SK-N-SH treated with all-trans-retinoic acid at 6 μM for 48 hours (cell line): ENCODE results near the gene MACROD1.

Source experiments
- ARNTL ChIP-seq: fragments of 450-650 bp; formaldehyde crosslinking; IDR thresholded peaks from 2 replicates; pipeline ENCODE4 v1.5.0; 2020; ENCODE audit warnings: low read depth, mild to moderate bottlenecking, moderate library complexity, borderline replicate concordance
- BACH2 ChIP-seq: fragments of 250-450 bp; sonication (Bioruptor Pico); IDR thresholded peaks from 2 replicates; pipeline ENCODE4 v1.9.0; 2021; ENCODE audit warnings: mild to moderate bottlenecking, borderline replicate concordance
- GLIS3 ChIP-seq: fragments of 250-450 bp; sonication (Bioruptor Pico); IDR thresholded peaks from 2 replicates; pipeline ENCODE4 v1.5.0; 2020; ENCODE audit warnings: mild to moderate bottlenecking, moderate library complexity
- OSR1 ChIP-seq: fragments of 250-450 bp; sonication (Bioruptor Pico); IDR thresholded peaks from 2 replicates; pipeline ENCODE4 v1.8.0; 2022; ENCODE audit warnings: moderate library complexity, mild to moderate bottlenecking, inconsistent platforms
- RARB ChIP-seq: fragments of 250-450 bp; sonication (Bioruptor Pico); IDR thresholded peaks from 2 replicates; pipeline ENCODE4 v1.8.0; 2021; ENCODE audit warnings: mild to moderate bottlenecking, moderate library complexity
- TOX ChIP-seq: fragments of 250-450 bp; sonication (Bioruptor Pico); IDR thresholded peaks from 2 replicates; pipeline ENCODE4 v1.8.0; 2021; ENCODE audit warnings: mild to moderate bottlenecking, moderate library complexity, borderline replicate concordance
- ZC3H10 ChIP-seq: fragments of 250-450 bp; sonication (Bioruptor Pico); IDR thresholded peaks from 2 replicates; pipeline ENCODE4 v1.5.1; 2021; ENCODE audit warnings: mild to moderate bottlenecking, moderate library complexity
- TF ChIP-seq, protein P1 (sequence below): fragments of 250-450 bp; sonication (Bioruptor Pico); IDR thresholded peaks from 2 replicates; pipeline ENCODE4 v1.5.1; 2021; ENCODE audit warnings: mild to moderate bottlenecking, moderate library complexity

DNA sequence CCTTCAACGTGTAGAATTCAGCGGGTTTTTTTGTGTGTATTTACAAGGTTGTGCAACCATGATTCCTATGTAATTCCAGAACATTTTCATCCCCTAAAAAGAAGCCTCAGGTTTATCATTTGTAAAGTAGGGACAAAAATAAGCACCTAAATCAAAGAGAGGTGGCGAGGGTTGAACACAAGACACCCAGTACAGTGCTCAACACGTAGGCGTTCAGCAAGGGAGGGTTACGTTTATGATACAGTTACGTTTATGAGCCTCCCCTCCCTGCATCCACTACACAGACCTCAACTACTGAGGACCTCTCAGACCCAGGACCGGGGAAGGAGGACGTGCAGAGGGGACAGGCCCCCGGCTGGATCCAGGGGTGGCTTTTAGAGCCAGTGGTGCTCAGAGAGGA is 85.5 kb downstream of the MACROD1 start:
- TF ChIP-seq RARB (CRISPR knock-in tag) (no peak), GLIS3 (no peak), ARNTL (no peak), BACH2 (no peak), OSR1 (CRISPR knock-in tag) (no peak), ZC3H10 (CRISPR knock-in tag) (no peak), TOX (CRISPR knock-in tag) (no peak)
- TF ChIP-seq, protein P1, sequence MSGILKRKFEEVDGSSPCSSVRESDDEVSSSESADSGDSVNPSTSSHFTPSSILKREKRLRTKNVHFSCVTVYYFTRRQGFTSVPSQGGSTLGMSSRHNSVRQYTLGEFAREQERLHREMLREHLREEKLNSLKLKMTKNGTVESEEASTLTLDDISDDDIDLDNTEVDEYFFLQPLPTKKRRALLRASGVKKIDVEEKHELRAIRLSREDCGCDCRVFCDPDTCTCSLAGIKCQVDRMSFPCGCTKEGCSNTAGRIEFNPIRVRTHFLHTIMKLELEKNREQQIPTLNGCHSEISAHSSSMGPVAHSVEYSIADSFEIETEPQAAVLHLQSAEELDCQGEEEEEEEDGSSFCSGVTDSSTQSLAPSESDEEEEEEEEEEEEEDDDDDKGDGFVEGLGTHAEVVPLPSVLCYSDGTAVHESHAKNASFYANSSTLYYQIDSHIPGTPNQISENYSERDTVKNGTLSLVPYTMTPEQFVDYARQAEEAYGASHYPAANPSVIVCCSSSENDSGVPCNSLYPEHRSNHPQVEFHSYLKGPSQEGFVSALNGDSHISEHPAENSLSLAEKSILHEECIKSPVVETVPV (CRISPR knock-in tag): no peak
